ENCODE results near the gene PKHD1. TPM values are rescaled to one million over a fixed set of nuclear protein-coding genes. Genes with fewer than 3 reads are reported as not detected.

Gene PKHD1
- total RNA-seq, 1 donor from 2014 or later = not detected

DNA sequence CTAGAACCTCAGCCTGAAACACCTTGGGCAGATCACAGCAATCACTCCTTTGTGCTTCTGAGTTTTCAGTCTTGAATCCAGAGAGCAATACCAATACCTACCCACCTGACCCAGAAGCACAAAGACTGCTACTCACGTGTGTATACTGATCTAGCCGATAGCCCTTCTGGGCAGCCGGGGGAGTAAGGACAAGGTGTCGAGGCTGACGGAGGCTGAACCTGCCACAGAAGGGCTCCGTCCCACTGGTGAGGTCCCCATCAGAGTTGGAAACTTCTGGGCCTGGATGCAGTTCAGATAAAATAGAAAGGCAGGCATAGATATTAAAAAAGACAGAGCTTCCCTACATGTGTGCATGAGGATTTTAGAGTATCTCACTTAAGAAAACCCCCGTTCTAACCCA is 32.0 kb downstream of the PKHD1 start:
- ATAC-seq = no peak

DNA sequence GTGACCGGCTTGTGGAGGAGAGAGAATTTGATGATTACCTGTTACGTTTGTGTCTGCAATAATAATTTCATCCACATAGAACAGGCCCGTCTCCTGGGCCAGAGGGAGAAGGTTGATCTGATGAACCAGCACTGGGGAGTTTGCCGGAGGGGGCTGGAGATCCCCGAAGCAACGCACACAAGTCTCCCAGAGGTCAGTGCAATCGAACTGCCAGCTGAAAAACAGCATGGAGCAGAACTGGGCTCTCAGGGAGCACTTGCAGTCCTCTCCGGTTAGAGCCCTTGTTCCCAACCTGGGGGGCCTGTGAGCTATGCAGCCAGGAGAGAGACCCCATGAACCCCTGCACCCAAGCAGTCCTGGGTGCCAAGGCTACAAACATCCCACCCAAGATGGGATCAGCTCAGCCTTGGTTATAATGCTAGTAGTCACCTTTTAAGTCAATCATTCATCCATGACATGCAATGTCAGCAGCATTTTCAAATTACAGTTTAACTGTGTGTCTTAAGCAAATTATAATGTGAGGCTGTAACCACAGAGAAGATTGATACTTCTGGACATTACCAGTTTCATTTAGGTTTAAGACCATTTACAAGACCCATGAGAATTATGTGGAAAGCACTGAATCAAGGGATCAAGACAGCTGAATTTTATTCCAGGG is 34.2 kb downstream of the PKHD1 start:
- ATAC-seq = no peak
- intact Hi-C loops (cut with micrococcal nuclease) = no loop called here

More for the DNA sequence above, 32.0 kb downstream of the PKHD1 start:
- no peak for DNase-seq
- intact Hi-C loops (cut with micrococcal nuclease) = no loop called here

DNA sequence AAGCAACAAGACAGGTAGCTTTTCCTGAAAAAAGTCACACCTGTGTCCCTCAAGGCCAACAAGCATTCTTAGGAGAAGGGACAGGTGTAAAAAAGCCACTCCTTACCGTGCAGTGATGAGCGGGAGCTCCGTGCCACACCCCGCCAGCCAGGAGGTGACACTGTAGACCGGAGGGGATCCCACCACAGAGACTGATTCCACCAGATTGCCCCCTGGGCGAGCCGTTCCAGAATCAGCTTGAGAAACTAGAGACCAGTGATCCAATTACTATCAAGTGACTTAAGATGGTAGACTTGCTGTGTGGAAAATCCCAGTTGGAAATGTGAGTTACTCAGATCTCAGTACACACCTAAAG is 37.4 kb downstream of the PKHD1 start:
- ATAC-seq (no peak), DNase-seq (no peak)
- intact Hi-C loops (cut with micrococcal nuclease) = no loop called here

More for the DNA sequence above, 34.2 kb downstream of the PKHD1 start:
- DNase-seq = no peak

DNA sequence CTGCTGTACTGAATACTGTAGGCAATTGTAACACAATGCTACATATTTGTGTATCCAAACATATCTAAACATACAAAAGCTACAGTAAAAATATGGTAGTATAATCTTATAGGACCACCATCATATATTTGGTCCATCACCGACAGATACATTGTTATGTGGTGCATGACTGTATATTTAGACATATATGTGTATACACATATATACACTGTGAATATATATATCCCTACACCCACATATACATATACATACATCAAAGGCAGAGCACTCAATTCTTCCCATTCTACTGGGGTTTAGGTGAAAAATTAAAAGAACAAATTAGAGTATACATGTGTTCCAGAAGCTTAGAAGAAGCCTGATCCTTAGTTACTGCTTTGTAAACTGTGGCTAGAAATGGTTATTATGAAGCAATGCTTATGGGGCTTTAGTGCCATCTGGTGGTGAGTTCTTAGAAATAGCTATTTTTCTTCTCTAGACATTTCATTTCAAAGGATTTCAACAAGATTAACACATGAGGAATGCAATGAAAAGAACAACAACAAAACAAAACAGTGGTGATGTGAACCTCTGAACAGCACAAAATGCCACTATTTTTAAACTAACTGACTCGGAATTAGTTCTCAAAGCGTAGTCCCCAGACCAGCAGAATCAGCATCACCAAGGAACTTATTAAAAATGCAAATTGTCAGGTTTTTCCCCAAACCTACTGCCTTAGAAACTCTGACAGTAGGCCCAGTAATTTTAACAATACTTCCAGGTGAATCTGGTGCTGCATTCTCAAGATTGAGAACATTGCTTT is 38.0 kb downstream of the PKHD1 start:
- intact Hi-C loops (cut with micrococcal nuclease) = no loop called here
- DNase-seq (no peak), ATAC-seq (no peak)

DNA sequence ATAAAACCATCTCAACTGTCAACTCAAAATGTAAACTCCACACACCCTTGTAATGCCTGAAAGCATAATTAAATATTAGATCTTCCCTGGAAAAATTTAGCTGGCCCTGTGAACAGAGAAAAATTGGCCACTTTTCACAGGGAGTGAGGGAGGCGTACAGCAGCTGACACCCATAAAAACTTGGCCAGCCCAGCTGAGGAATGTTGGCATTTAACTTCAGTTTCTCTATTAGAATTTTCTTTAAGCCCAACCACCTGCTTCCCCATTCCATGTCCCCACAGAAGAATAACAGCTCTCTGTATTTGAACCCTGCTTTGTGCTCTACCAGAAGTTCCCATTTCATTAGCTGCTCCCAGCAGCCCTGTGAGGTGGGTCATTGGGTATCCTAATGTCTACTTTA is 41.0 kb downstream of the PKHD1 start:
- intact Hi-C loops (cut with micrococcal nuclease) = no loop called here
- no peak for ATAC-seq

DNA sequence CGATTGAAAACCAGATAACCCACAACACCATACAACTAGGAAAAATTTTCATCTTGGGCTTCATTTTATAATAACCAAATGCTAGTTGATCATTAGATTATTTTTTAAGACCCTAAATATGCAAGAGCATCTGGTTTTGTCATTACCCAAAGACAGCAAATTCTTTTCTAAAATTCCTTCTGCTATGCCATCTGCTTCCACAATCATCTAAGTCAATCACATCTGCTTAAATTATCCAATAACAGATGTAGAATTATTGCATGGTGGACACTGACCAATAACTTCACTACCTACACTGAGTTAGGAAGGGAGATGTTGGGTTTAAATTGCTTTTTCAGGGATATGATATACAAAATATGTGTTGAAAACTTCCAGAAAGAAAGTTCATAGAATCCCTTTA is 41.9 kb downstream of the PKHD1 start:
- DNase-seq = no peak
- intact Hi-C loops (cut with micrococcal nuclease) = no loop called here
- no peak for ATAC-seq

More for the DNA sequence above, 41.0 kb downstream of the PKHD1 start:
- no peak for DNase-seq

DNA sequence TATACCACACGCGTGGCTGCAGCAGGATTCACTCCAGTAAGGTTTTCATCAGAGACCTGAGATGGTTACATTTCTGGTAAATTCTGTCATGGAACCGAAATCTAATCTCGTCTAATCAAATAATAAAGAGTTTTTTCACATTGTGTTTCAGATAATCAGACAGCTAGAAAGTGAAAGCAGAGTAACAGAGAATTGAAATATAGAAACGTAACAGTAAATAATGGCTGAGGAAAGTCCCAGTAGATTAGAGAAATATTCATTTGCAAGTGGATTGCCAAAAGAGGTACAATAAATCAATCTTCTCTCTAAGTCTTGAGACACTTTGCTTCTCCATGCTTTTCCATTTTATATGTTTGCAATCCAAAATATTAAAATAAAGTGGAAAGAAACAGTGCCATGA is 42.4 kb downstream of the PKHD1 start:
- DNase-seq (no peak), ATAC-seq (no peak)
- intact Hi-C loops (cut with micrococcal nuclease) = no loop called here

DNA sequence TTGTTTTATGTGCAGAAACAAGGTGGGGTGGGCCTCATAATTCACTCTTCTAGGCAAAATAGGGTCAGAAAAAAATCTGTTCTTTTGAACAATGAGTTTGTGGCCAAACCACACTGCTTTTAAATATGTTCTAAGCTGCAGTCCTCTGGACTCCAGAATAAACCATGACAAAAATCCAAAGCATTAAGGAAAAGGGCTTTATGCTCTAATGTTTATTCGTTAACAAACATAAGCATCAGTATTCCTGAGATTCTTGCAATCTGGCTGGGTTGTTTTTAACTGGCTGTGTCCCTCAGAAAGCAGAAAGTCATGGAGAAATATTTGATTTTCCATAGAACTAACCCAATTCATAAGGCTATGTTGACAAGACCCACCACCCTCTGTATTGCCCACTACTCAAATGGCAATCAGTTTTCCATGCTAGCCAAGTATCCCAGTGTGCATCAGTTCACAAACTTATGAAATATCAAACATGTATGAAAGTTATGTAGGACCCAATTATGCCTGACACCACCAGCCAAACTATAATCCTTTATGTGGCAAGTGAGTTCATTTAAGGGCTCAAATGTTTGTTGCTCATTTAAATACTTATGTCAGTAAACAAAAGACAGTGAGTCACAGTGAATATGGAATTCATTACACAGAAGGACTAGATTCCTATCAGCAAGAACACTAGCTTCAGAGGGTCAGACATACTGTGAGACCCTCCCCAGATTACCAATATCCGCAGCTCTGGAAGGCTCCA is 45.1 kb downstream of the PKHD1 start:
- ATAC-seq (no peak), DNase-seq (no peak)
- intact Hi-C loops (cut with micrococcal nuclease) = no loop called here

DNA sequence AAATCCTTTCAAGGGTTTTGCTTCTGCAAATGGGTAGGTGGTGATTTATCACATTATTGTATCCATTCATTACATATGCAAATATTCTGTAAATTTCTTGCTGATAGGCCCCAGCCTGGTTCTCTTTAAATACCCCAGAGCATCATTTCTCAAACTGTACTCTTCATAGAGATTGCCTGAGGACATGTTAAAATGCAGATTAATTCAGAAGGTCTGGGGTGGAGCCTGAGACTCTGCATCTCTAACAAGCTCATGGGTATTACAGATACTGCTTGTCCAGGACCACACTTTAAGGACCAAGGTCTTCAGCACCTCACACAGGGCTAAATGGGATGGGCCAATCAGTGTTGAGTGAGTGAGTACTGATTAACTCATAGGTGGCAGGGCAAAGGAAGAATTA is 46.3 kb downstream of the PKHD1 start:
- ATAC-seq = no peak
- intact Hi-C loops (cut with micrococcal nuclease) = no loop called here
- DNase-seq = no peak

DNA sequence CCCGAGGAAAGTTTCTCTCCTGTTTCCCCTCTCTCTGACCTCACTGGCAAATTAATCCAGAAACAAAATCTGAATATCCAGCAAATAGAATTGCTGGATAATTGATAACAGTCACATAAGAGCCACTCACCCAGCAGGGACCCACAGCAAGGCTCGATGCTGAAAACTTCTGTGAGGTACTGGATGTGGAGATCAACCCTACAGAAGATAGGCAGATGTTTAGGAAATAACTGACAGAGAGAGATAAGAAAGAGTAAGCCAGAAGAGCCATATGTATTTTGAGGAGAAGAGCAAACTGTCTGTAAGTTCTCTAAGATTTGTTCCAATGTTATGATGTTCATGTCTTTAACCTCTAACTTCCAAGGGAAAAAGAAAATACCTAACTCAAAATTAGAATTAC is 59.7 kb downstream of the PKHD1 start:
- DNase-seq (no peak), ATAC-seq (no peak)
- intact Hi-C loops (cut with micrococcal nuclease) = loop anchor here (10.0 kb wide), 1 partner anchor 1213 kb away; the partner anchor contains the start of gene TFAP2B

DNA sequence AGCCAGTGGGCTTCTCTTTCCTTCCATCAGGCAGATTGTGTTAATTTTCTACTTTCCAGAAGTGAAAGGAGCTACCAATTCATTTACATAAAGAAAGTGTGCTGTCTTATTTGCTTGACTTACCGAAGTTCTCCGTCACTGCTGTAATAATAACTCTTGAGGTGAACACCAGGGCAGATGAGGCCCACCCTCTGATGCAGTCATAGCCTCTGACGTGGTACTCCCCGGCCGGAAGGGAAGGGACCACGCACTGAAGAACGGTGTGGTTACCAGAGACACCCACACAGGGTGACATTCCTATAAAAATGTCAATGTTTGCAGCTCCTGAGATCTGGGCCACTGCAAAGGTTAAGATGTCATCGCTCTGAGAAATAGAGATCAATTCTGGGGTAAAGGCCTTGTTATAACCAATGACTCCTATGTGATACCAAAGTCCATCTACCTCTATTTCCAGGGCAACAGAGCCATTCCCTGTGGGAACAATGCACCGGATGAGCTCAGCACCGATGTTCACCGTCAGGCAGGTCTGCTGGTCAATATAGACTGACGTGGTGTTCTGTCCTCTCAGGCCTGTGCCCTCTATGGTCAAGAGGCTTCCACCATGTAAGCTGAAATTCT is 62.9 kb downstream of the PKHD1 start:
- intact Hi-C loops (cut with micrococcal nuclease) = loop anchor here (10.0 kb wide), 1 partner anchor 1210 kb away; the partner anchor contains the start of gene TFAP2B
- ATAC-seq (no peak), DNase-seq (no peak)

DNA sequence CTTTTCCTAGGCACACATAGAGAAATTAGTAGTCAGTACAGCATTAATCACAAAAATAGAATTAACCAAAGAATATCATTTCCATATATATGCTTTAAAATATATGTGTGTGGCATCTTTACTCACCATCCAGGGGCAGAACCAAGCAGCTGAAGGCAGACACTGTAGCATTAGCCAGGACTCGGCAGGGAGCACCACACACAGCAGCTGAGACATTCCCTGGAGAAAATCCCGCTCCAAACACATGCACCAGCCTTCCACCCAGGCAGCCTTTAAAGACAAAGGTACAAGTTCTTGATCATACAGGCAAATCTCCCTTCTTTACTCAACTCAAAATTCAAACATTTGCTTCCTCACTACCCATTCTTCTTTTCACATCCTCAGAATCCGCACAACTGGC is 64.7 kb downstream of the PKHD1 start:
- DNase-seq (no peak), ATAC-seq (no peak)
- intact Hi-C loops (cut with micrococcal nuclease) = loop anchor here (10.0 kb wide), 1 partner anchor 1208 kb away; the partner anchor contains the start of gene TFAP2B

DNA sequence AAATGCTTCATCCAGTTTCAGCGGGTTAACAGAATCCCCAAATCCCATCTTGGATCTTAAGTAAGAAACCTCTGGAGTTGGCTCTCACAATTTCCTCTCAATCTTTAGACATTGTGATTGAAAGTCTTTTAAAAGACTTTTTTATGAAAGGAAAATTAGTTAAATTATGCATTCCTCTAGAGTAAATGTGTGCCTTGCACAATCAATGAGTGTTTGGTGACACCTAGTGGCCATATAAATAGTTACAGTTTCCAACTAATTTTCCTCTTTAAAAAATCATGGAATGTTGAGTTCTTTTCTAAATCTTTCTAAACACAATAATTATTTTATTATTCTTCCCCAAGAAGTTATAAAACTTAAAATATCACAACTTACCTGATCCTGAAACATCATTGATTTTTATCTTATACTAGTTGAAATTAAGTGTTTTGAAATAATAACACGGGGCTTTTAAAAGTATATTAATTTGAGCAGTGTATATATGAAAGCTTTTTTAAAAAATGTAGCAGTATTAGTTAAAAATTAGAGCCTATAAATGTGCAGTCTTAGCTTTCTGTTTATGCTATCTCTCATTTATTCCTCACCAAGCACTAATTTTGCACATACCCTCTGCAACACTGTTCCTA is 66.4 kb downstream of the PKHD1 start:
- DNase-seq = no peak
- intact Hi-C loops (cut with micrococcal nuclease) = loop anchor here (10.0 kb wide), 1 partner anchor 1206 kb away; the partner anchor contains the start of gene TFAP2B
- ATAC-seq = no peak

DNA sequence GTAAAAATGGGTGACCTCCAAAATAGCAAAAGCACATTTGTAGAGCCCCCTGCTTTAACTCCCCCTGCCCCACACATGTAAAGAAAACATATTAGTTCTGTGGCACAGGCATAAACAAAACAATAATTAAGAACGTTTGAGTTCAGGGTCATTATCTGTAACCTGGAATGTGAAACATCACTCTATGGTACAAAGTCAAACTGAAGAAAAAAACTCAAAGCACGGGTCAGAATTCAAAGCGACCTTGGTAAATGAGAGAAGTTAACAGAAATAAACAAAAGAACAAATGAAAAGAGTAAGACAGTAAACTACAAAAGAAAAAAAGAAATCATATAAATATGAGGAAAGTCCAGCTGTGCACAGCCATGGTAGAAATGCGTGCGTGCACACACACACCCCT is 67.5 kb downstream of the PKHD1 start:
- DNase-seq = no peak
- ATAC-seq = no peak
- intact Hi-C loops (cut with micrococcal nuclease) = loop anchor here (10.0 kb wide), 1 partner anchor 1205 kb away; the partner anchor contains the start of gene TFAP2B

DNA sequence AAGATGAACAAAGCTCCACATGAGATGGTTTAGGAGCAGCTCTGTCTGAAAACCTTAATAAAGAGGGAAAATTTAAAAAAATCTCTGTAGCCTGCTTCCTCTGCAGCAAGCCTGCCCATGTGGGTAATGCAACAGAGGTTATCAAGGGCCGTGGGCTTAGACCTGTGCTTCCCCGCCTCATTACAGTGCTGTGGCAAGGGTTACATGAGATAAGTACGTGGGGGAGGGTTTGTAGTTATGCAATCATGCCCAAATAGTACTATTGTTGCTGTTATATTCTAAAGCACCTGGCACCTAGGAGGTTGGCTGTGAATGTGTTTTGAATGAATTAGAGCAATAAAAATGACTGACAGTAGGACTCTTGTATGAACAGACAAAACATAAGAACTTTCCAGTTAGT is 68.3 kb downstream of the PKHD1 start:
- intact Hi-C loops (cut with micrococcal nuclease) = no loop called here
- ATAC-seq = no peak
- no peak for DNase-seq

DNA sequence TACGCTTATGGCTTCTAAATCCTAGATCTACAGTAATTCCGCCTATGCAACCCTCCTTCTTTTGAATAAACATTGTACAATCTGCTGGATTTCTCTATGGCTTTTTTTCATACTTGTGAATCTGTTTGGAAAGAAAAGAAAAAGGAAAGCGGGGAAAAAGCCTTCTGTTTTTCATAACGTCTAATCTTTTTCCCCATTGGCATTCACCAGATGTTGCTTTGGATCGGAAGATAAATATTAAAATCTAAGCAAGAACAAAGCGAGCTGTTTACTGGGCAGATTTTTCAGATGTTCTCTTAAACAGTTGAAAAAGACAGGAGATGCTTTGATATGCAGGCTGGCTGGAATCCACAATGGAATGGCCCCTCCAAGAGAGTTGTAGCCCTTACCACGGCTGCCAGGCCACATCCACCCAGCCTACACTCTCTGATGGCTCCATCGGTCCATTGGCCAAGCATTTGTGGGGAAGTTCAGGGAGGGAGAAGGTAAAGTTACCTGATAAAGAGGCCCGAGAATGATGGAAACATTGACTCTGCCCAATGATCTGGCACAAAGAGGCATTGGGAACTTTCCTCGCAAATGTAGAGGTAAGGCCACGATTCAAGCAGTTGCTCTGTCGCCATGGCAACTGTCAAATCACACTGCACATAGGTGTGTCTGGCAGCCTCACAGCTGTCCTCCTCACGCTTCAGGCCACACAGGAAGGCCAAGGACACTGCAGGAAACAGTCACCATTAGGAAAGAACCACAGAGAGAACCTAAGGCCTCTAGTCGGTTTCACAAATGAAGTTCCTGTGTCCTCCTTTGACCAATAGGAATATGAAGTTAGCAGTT is 70.3 kb downstream of the PKHD1 start:
- no peak for DNase-seq
- intact Hi-C loops (cut with micrococcal nuclease) = no loop called here
- ATAC-seq = no peak

DNA sequence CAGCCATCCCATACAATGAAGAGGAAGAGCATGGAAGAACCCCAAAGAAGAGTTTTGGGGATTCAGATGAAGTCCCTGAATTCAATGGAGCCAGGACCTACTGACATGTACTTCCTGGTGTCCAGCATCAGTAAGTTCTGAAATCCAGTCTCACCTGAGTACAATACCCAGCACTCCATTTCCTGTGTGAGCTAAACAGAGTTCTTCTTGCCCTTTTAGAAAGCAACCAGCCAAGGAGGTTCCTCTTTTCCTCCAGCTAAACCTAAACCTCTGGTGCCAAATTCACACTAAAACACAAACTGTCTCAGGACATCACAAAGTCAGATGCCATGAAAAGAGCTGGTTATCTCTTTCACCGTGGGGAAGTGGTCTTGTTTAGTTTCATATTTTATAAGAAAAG is 71.5 kb downstream of the PKHD1 start:
- intact Hi-C loops (cut with micrococcal nuclease) = no loop called here
- DNase-seq (no peak), ATAC-seq (no peak)

DNA sequence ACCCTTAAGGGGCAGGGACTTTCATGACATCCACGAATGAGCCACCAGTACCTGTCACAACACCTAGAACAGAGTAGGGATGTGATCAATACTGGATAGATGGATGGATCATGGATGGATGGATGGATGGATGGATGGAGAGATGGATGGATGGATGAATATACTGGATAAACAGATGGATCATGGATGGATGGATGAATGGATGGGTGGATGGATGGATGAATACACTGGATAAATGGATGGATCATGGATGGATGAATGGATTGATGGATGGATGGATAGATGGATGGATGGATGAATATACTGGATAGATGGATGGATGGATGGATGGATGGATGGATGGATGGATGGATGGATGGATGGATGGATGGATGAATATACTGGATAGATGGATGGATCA is 73.0 kb downstream of the PKHD1 start:
- intact Hi-C loops (cut with micrococcal nuclease) = no loop called here
- DNase-seq = no peak
- no peak for ATAC-seq
